ENCODE data around the gene PLEKHA8. TPM values are rescaled to one million over a fixed set of nuclear protein-coding genes. Genes with fewer than 3 reads are reported as not detected.

Gene PLEKHA8
- total RNA-seq, 1 donor from 2014 or later: 13.0 TPM

DNA sequence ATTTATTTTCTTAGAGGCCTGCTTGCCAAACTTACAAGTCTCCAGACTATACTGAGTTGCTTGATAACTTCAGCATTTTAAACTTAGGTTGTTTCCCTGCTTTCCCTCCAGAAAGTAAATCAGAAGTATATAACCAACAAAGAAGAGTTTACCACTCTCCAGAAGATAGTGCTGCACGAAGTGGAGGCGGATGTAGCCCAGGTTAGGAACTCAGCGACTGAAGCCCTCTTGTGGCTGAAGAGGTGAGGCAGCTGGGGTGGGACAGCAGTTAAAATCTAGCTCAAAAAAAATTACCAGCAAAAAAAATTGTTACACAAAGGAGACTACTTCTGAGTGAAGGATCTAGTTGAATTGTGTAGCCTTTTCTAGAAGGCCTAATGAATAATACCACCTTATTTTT is 33.6 kb downstream of the PLEKHA8 start:
- peak; percentile 45 for DNase-seq (ENCODE audit: low spot score)

DNA sequence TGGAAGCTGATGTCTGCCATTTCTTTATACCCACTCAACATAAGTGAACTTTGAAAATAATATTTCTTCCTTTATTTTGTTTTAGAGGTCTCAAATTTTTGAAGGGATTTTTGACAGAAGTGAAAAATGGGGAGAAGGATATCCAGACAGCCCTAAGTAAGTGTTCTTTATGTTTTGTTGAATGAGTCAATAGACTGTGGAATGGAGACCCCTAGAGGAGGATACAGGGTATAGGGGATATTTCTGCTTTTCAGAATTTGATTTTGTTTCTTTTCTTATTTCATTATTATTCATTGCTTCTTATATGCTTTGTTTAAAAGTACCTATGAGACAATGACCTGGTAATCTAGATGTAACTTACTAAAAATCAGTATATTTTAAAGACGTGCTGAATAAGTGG is 34.4 kb downstream of the PLEKHA8 start:
- peak; percentile 61 for DNase-seq (ENCODE audit: low spot score)

DNA sequence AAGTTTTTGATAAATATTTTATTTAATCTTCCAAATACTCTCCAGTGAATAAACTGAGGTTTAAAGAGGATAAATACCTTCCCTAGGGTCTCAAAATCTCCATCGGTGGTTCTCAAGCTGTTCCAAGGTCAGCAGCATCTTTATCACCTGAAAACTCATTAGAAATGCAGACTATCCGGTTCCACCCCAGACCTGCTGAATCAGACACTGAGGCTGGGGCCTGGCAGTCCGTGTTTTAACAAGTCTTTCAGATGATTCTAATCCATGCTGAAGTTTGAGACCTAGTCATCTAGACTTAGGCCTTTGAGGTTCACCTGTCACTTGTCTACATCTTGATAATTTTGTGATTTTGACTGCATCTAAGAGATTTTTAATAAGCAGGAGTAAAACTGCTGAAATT is 37.5 kb downstream of the PLEKHA8 start:
- no peak for DNase-seq (ENCODE audit: low spot score)

DNA sequence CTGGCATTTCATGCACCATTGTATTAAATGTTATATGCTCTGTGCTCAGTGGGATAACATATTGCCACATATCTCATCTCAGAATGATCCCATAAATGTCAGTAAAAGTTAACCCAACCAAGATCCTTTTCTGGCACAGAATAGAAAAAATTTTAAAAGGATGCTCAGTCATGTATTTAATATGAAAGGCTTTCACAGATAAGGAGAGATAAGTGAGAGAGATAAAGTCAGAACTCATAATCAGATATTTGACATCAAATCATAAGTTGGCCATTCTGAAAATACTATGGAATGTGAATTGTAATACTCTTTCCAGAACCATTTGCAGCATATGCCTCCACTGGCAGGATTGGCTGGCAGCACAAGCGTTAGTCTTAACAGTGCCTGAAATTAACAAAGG is 38.5 kb downstream of the PLEKHA8 start:
- DNase-seq (ENCODE audit: low spot score): peak; percentile 87

DNA sequence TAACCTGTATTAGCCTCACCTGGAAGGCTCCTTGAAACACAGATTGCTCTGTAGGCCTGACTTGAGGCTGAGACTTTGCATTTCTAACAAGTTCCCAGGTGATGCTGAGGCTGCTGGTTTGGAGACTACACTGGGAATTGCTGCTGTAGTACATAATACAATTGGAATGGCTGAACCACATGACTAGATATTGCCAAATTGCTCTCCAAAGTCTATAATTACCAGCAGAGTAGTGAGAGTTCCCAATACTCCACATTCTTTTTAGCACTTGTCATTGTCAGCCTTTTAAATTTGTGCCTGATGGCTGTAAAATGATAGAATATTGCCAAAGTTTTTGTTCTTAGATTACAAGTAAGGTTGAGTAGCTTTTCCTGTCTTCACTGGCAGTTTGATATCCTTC is 39.9 kb downstream of the PLEKHA8 start:
- no peak for DNase-seq (ENCODE audit: low spot score)

DNA sequence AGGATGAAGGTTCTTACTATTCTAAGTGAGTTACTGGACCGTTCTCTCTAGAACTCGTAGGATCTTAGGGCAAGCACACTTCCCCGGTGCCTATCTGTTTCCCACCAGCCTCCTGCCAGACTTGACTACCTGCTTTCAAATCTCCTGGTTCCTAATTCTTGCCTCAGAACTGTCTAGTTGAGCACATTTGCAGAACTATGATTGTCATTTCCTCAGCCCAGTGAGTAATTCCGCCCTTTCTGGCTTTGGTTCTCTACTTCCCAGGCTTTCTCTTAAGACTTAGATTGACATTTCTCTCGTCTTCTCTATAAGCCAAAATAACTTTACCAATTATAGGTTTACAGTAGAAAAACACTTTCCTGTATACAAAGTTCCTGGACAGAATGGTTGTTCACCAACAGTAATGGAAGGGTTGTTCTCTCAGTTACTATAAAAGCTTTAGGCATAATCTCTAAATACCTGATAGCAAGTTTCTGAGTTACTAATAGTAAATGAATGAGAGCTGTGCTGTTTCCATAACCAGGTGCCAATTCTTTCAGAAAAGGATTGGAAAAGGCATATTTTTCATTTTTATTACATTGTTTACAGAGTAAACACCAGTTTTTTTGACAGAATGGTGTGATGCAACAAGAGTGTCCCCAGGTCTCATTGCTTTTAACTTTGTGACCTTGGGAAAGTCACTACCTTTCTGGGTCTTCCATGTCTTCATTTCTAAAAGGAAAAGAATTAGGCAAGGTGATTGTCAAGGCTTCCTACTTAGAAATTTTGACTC is 41.1 kb downstream of the PLEKHA8 start:
- no peak for DNase-seq (ENCODE audit: low spot score)

DNA sequence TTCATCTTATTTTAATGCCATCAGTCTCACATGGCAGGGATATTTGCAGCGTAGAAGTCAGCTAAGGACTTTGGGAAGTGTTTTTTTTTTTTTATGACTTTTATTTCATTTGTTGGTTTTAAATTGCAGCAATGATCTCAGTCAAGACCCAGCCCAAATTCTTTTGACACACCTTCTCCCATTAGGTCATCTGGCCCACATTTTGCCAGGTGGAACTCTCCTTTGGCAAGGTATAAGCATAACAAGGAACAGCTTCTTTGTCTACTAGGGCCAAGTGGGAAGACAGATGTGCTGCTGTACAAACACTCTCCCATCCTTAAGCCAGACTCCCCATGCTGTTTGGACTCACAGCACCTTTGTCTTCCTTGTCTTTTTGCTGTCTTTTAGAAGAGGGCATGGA is 41.8 kb downstream of the PLEKHA8 start:
- DNase-seq (ENCODE audit: low spot score): no peak

DNA sequence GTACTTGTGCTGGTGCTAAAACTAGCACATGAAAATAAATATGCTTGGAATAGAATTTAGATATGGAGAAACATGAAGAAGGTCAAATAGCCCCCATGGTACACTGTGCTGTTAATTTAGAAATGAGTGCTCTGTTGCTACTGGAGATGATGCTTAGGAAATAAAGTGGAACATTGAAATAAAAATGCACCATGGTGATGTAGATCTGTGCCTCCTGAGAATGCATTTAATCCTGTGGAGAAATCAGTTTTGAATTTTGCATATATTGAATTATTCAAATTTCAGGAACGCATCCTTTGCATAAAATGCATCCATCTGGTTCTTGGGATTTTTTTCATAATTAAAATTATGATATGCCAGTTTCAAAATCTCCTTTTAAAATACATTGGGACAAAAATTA is 44.5 kb downstream of the PLEKHA8 start:
- DNase-seq (ENCODE audit: low spot score): no peak

DNA sequence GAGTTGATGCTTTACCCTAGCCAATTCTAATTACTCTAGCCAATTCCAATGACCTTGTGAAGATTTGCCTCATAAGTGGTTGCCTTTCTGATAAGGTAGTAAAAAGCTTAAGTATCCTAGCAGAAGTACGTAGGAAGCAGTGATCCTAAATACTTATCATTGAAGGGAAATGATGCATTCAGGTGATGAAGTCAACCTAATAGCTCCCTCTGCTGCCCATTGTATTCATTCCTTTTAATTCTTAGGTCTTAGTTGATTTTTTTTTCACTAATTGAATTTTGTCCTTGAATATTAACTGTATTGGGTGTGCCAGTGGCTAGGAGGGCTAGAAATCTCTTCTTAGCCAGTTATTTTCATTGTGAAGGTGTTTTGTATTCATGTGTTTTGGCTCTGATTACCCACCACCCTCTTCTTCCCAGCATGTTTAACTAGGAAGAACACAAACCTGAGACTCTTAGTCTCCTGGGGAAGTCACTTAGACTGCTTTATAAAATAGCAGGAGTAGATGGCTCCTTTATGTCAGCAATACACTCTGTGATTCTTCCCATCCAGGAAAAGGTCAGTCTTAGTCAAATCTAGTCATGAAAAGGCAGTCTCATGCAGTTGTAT is 46.3 kb downstream of the PLEKHA8 start:
- no peak for DNase-seq (ENCODE audit: low spot score)

DNA sequence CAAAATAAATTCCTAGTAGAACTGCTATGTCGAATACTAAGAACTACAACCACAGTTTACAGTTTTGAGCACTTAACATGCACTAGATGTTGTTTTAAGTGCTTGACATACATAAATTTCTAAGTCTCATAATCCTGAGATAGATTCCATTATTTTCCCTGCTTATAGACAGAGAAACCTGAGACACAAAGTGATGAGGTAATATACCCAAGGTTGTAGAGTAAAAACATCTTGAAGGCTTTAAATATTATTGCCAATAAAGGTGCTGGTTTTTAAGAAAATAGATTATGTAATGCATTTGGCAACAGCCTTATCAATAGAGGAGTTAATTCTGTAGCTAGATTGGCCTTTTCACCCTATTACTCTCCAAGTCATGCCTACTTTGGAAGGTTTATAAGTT is 48.2 kb downstream of the PLEKHA8 start:
- DNase-seq (ENCODE audit: low spot score): no peak

DNA sequence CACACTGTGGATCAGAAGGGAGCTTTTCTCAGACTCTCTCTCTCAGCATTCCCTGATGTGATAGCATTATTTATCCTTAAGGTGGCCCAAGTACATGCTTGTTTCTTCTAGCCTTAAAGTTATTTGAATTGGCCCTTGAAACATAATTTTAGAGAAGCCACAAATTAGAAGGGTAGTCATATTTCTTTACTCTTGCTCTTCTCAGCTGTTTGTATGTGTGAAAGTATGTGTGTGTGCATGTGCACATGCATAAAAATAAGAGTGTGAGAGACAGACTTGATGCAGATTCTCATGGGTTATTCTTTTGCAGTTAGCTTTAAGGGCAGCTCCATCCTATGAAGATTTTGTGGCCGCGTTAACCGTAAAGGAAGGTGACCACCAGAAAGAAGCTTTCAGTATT is 50.1 kb downstream of the PLEKHA8 start:
- no peak for DNase-seq (ENCODE audit: low spot score)

DNA sequence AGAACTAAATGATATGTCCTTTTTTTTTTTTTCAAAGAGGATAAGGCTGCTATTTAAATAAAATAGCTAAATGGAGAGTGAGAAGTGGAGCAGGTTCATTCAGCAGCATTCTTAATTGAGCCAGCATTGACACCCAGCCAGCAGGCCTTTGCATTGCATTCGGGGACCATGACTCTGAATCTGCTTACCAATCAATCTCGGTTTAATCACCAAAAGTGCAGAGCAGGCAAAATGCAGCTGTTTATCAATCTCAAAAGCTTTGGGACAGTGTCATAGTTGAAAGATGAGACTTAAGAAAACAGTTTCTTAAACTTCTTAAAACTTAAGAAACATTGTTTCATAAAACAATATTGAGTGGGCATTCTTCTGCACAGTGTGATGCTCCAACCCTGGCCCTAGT is 51.7 kb downstream of the PLEKHA8 start:
- no peak for DNase-seq (ENCODE audit: low spot score)

DNA sequence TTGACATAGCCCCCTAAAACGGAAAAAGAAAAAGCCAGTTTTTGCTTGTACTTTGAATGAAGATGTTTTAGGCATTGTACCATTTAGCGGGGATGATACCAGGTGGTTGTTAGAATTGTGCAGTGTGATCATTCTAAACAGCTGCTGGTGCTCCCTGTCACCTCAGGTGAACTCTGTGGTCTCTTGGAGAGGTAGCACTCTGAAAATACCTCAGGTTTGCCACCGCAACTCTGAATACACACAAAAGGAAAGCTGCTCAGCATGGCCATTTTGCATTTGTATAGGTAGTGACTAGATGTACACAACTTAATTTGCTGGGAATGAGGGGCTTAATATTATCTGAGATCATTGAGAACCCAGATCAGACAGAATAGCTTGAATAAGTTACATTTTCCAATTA is 52.6 kb downstream of the PLEKHA8 start:
- DNase-seq (ENCODE audit: low spot score): no peak

DNA sequence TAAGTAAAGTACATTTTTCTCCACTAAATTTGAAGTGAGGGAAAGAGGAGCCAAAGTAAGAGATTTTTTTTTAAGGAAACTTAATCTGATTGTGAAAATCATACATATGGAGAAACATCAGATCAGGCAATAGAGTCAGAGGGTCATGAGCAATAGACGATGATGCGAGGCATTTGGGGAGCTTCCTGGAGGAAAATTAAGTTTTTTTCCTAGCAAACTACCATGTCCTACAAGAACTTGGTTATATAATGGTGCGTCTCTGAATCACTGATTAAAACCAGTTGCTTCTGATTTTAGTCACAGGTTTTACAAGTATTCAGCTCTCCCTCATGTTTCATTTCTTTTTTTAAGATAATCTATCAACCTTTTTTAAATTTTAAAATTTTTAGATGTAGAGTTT is 54.5 kb downstream of the PLEKHA8 start:
- DNase-seq (ENCODE audit: low spot score): no peak

DNA sequence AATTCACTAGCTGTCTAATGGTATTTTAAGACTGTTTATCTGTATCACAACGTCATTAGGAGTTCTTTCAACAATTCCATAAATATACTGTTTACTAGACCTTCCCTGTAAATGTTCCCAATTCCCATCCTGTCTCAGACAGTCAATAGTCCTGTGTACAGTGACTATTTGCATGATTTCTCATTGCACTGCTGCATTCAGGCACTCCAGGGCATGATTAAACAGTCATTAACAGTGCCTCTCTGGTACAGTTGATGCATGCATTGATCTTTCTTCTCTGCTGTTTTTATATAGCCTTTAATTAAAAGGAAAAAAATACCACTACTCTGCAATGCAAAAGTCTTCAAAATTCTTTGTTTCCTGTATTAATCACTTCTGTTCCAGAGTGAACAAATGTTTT is 55.1 kb downstream of the PLEKHA8 start:
- DNase-seq (ENCODE audit: low spot score): no peak

DNA sequence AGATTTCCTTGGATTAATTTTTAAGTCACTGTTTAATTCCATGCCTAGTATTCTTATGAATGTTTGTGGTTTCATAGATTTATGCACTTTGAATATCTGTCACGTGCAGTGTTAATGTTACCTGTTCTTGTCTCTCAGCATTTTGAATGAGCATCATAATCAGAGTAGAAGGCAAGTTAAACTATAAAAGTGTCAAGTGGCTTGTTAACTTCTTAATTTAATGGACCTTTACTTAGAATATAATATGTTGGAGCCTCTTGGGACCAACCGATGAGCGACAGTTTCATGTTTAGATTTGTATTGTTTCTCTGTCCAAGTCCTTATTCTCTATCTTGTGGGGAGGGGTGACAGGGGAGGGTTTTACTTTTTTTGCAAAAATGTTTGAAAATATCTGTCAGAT is 56.0 kb downstream of the PLEKHA8 start:
- DNase-seq (ENCODE audit: low spot score): no peak

DNA sequence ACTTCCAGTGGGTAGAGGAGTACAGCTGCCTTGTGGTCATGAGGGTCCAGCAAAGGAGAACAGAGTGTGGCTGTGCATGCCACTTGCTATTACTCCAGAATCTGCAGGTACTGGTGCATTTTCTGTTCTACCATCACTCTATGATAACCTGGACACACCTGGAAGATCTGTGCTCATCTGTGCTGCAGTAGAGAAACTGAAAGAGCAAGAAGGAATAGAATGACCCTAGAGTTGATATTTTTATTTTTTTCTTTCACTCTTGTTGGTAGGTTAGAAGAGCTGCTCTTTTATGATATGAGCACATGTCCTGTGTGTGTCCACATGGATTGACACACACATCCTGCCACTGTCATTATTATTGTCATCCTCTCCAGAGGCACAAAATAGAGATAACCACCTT is 58.3 kb downstream of the PLEKHA8 start:
- DNase-seq (ENCODE audit: low spot score): no peak

DNA sequence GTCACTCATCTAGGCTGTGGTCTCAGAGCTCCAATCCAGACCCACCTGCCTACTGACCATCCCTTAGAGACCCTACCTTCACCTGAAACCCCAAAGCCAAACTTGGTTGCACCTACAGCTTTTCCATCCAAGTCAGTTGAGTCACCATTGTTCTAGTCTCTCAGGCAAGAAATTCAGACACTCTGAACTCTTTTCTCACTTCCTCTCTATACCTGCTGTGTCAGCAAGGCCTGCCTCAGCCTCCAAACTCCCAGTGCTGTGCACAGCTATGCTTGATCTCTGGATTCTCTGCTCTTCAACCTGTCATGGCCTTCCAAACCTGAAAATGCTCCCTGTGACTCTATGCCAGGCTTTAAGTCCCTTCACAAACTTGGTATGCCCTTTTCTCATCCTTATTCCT is 59.2 kb downstream of the PLEKHA8 start:
- DNase-seq (ENCODE audit: low spot score): no peak

DNA sequence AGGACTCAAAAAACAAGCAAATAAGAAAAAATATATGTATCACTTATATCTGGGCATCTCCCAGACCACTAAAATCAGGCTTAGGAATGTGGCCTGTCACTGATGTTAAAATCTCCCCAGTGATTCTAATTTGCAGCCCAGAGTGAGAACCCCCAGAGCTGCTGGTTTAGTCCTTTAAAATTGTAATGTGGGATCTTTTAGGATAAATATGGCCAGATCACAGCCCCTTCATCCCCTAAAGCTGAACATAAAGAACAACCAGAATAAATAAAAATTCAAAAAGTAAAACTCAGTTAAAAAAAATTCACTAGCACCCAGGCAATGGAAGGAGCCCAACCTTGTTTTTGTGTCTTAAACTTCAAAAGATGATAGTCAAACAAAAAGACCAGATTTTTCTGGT is 60.1 kb downstream of the PLEKHA8 start:
- DNase-seq (ENCODE audit: low spot score): no peak

DNA sequence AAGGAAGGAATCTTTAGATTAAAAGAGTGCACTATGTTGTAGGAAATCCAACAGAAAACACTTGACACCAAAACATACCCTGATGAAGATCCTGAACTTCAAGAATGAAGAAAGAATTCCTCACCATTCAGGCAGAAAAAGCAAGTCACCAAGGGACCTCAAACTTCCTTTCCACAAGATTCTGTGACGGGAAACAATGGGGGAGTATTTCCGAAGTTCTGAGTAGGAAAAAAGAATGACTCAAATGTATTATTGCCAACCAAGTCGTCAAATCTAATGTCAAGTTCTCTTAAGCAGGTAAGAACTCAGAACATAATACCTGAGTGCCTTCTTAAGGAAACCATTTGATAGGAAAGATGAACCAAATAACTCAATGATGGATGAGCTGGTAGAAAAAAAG is 61.9 kb downstream of the PLEKHA8 start:
- DNase-seq (ENCODE audit: low spot score): no peak

DNA sequence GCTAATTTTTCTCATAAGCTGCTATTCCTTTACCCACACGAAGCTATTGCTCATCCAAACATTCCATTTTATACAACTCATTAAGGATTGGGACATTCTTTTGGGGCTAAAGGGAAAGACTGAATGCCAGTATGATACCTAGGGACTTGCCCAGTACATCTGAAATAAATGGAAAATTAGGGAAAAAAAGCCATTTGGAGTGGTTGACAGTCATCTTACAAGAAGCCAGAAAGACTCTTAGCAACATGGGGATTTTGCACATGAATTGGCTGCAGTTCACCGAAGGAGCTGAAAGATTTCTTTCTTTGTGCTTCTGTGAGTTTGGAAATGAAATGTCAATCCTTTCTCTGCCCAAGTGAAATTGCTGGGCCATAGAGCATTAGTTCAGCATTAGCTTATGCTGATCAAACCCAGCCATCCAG is 63.3 kb downstream of the PLEKHA8 start:
- DNase-seq (ENCODE audit: low spot score): no peak

DNA sequence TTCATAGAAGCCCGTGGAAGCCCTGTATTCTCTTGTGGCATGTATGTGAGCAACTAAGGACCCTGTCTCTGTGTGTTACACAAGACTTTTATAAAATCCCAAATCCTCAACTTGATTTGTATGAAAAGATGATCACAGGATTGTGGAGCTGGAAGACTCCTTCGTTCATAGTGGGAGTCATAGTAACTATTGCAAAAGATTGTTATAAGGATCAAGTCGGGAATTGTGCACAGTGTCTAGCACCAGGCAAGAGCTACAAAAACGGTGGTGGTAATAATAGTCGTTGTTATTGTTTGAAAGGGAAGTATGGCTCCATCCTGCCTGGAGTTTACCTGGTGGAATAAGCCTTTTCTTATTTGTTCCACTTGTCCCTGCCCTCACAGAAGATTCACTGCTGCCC is 63.8 kb downstream of the PLEKHA8 start:
- DNase-seq (ENCODE audit: low spot score): no peak

DNA sequence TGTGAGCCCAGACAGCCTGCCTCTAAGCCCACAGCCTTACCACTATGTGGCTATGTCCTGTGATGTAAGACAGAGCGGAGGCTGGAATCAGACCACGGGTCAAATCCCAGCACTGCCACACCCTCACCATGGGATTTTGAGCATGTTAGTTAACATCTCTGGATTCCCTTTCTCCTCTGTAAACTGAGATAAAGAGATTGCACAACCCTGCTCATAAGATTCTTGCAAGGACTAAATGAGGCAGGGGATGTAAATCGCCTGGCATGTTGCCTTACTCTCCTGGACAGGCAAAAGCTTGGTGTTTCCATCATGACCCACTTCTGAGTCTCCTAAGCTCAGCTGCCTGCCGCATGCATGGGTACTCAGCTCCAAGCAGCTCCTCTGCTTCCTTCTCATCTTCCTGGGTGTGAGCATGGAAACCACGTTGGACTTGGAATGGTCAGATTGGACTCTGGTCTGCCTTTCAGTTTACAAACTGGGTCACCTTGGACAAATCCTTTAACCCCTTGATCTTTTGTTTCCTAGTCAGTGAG is 65.3 kb downstream of the PLEKHA8 start:
- DNase-seq (ENCODE audit: low spot score): peak; percentile 95

Measured in umbilical cord (tissue), 2 donors.